BLaER1 treated with 17β-estradiol and CSF1 and Interleukin-3, amounts not matched to agents 10 nM and 100 nM (cell line): ENCODE measurements around the gene SERINC5.
A peak's percentile ranks its signal among the peaks of the same experiment; 100 is the strongest.
"Not testable (repeated sequence)": the region's sequence is repeated elsewhere in the genome, so short reads cannot be mapped to it uniquely, and the experiment has no call there.

Experiments used
- H3K27ac ChIP-seq, 11 experiments: shearing (Covaris generic); formaldehyde crosslinking; 2 replicates each; pipeline ENCODE4 v1.8.1; 2022
- H3K27me3 ChIP-seq, 11 experiments: shearing (Covaris generic); formaldehyde crosslinking; 2 replicates each; pipeline ENCODE4 v1.8.1; 2022
- H3K36me3 ChIP-seq, 11 experiments: shearing (Covaris generic); formaldehyde crosslinking; 2 replicates each; pipeline ENCODE4 v1.8.1; 2022
- H3K4me1 ChIP-seq, 10 experiments: shearing (Covaris generic); formaldehyde crosslinking; 2 replicates each; pipeline ENCODE4 v1.8.1; 2022
- H3K4me2 ChIP-seq, 11 experiments: shearing (Covaris generic); formaldehyde crosslinking; 2 replicates each; pipeline ENCODE4 v1.8.1; 2022
- H3K4me3 ChIP-seq, 10 experiments: shearing (Covaris generic); formaldehyde crosslinking; 2 replicates each; pipeline ENCODE4 v1.8.1; 2022
- H3K9ac ChIP-seq, 11 experiments: shearing (Covaris generic); formaldehyde crosslinking; 2 replicates each; pipeline ENCODE4 v1.8.1; 2022
- H3K9me3 ChIP-seq, 11 experiments: shearing (Covaris generic); formaldehyde crosslinking; replicated peaks in 1 of 11; 2 replicates each; pipeline ENCODE4 v1.8.1; 2022
- H4K20me1 ChIP-seq, 11 experiments: shearing (Covaris generic); formaldehyde crosslinking; 2 replicates each; pipeline ENCODE4 v1.8.1; 2022
- Cebpa-rat ChIP-seq, 11 experiments: shearing (Covaris generic); IDR thresholded peaks; 2 replicates each; pipeline ENCODE4 v1.8.1; 2022

The SERINC5 gene

GRCh38 chr5:80105698-80106439 is 150.0 kb downstream of the SERINC5 start:
- H3K27me3 ChIP-seq, result no peaks in the 10 kb centered on the region
- no peaks in the 10 kb centered on the region for H3K36me3 ChIP-seq
- no peak for TF ChIP-seq Cebpa-rat (IDR thresholded peaks at IDR 0.05)
- peak overlapping the region in 8 of 11 experiments; percentile 24 to 62 (median 42); a peak in 14 of 22 replicates for H3K27ac ChIP-seq
- H3K4me1 ChIP-seq, result peaks cover 62 to 91% (median 86%) of the 10 kb centered on the region in 10 experiments
- H3K4me2 ChIP-seq, result peak overlapping the region; percentile 55 to 95 (median 69)
- H3K9me3 ChIP-seq, result 0 out of 22 replicates have a peak, but pooled peaks cover 0 to 6% (median 0%) of the 10 kb centered on the region in 11 experiments
- H4K20me1 ChIP-seq, result no peaks in the 10 kb centered on the region
- peak overlapping the region in 3 of 11 experiments; percentile 13 to 27 (median 15); a peak in 2 of 22 replicates for H3K9ac ChIP-seq
- H3K4me3 ChIP-seq, result no peak overlapping the region

GRCh38 chr5:80103371-80103770 is 152.5 kb downstream of the SERINC5 start:
- no peak for TF ChIP-seq Cebpa-rat (IDR thresholded peaks at IDR 0.05)
- H3K36me3 ChIP-seq, result no peaks in the 10 kb centered on the region; a peak in 1 of 22 replicates
- H3K9ac ChIP-seq, result peak overlapping the region in 7 of 11 experiments; percentile 6 to 41 (median 25); a peak in 5 of 22 replicates
- peak overlapping the region in 7 of 11 experiments; percentile 2 to 54 (median 32); a peak in 11 of 22 replicates for H3K27ac ChIP-seq
- peaks cover 44 to 72% (median 61%) of the 10 kb centered on the region in 10 experiments for H3K4me1 ChIP-seq
- H4K20me1 ChIP-seq, result no peaks in the 10 kb centered on the region
- H3K4me3 ChIP-seq, result no peak overlapping the region
- H3K27me3 ChIP-seq, result no peaks in the 10 kb centered on the region
- H3K9me3 ChIP-seq, result 0 out of 22 replicates have a peak, but pooled peaks cover 0 to 6% (median 0%) of the 10 kb centered on the region in 11 experiments
- peak overlapping the region; percentile 49 to 95 (median 69) for H3K4me2 ChIP-seq

- Histone ChIP-seq H3K4me3 (no peak overlapping the region), H3K4me1 (peaks cover 39 to 66% (median 58%) of the 10 kb centered on the region in 10 experiments), H4K20me1 (no peaks in the 10 kb centered on the region), H3K4me2 (peak overlapping the region in 8 of 11 experiments; percentile 62 to 95 (median 81); a peak in 10 of 22 replicates), H3K36me3 (no peaks in the 10 kb centered on the region; a peak in 1 of 22 replicates), H3K9me3 (0 out of 22 replicates have a peak, but pooled peaks cover 0 to 5% (median 0%) of the 10 kb centered on the region in 11 experiments), H3K9ac (no peak overlapping the region), H3K27me3 (no peaks in the 10 kb centered on the region), H3K27ac (0 out of 22 replicates have a peak overlapping the region, but pooled peaks of 1 of the 11 experiments have one; percentile 32)
- TF ChIP-seq Cebpa-rat (IDR thresholded peaks at IDR 0.05), result no peak
Observed at GRCh38 chr5:80101993-80102392, 153.9 kb downstream of the SERINC5 start.

- peaks cover 0 to 23% (median 0%) of the 10 kb centered on the region in 11 experiments; a peak in 4 of 22 replicates for H3K9me3 ChIP-seq
- H3K27ac ChIP-seq, result 0 out of 22 replicates have a peak overlapping the region, but pooled peaks of 1 of the 11 experiments have one; percentile 8
- no peak overlapping the region for H3K9ac ChIP-seq
- no peaks in the 10 kb centered on the region for H4K20me1 ChIP-seq
- no peaks in the 10 kb centered on the region for H3K27me3 ChIP-seq
- peak overlapping the region in 4 of 11 experiments; percentile 12 to 23 (median 20); a peak in 4 of 22 replicates for H3K4me2 ChIP-seq
- no peak overlapping the region for H3K4me3 ChIP-seq
- TF ChIP-seq Cebpa-rat (IDR thresholded peaks at IDR 0.05), result no peak
- peaks cover 3 to 42% (median 30%) of the 10 kb centered on the region in 10 experiments for H3K4me1 ChIP-seq
- peaks cover 0 to 3% (median 0%) of the 10 kb centered on the region in 11 experiments; a peak in 1 of 22 replicates for H3K36me3 ChIP-seq
Observed at GRCh38 chr5:80097451-80097850, 158.4 kb downstream of the SERINC5 start.

GRCh38 chr5:80094236-80094738 is 161.6 kb downstream of the SERINC5 start:
- peaks cover 0 to 23% (median 0%) of the 10 kb centered on the region in 11 experiments; a peak in 4 of 22 replicates for H3K9me3 ChIP-seq
- H4K20me1 ChIP-seq, result no peaks in the 10 kb centered on the region
- H3K36me3 ChIP-seq, result 0 out of 22 replicates have a peak, but pooled peaks cover 0 to 3% (median 0%) of the 10 kb centered on the region in 11 experiments
- peak overlapping the region in 5 of 11 experiments; percentile 22 to 70 (median 57); a peak in 3 of 22 replicates for H3K4me2 ChIP-seq
- no peak overlapping the region for H3K9ac ChIP-seq
- no peak for TF ChIP-seq Cebpa-rat (IDR thresholded peaks at IDR 0.05)
- H3K4me1 ChIP-seq, result peaks cover 14 to 48% (median 33%) of the 10 kb centered on the region in 10 experiments
- no peaks in the 10 kb centered on the region for H3K27me3 ChIP-seq
- no peak overlapping the region for H3K4me3 ChIP-seq
- peak overlapping the region in 7 of 11 experiments; percentile 4 to 73 (median 61); a peak in 8 of 22 replicates for H3K27ac ChIP-seq

GRCh38 chr5:80093796-80094195 is 162.1 kb downstream of the SERINC5 start:
- H3K9ac ChIP-seq, result no peak overlapping the region
- H3K27me3 ChIP-seq, result no peaks in the 10 kb centered on the region
- no peak for TF ChIP-seq Cebpa-rat (IDR thresholded peaks at IDR 0.05)
- H4K20me1 ChIP-seq, result no peaks in the 10 kb centered on the region
- H3K9me3 ChIP-seq, result peaks cover 0 to 23% (median 0%) of the 10 kb centered on the region in 11 experiments; a peak in 4 of 22 replicates
- peak overlapping the region in 6 of 11 experiments; percentile 22 to 70 (median 48); a peak in 7 of 22 replicates for H3K4me2 ChIP-seq
- H3K4me1 ChIP-seq, result peaks cover 14 to 48% (median 33%) of the 10 kb centered on the region in 10 experiments
- no peak overlapping the region for H3K4me3 ChIP-seq
- H3K27ac ChIP-seq, result peak overlapping the region in 6 of 11 experiments; percentile 23 to 73 (median 64); a peak in 9 of 22 replicates
- 0 out of 22 replicates have a peak, but pooled peaks cover 0 to 3% (median 0%) of the 10 kb centered on the region in 11 experiments for H3K36me3 ChIP-seq

- Histone ChIP-seq H3K27ac (peak overlapping the region; percentile 29 to 74 (median 67); a peak in 21 of 22 replicates), H4K20me1 (no peaks in the 10 kb centered on the region), H3K4me3 (no peak overlapping the region), H3K9me3 (peaks cover 0 to 23% (median 0%) of the 10 kb centered on the region in 11 experiments; a peak in 4 of 22 replicates), H3K4me2 (peak overlapping the region; percentile 38 to 79 (median 64)), H3K27me3 (no peaks in the 10 kb centered on the region), H3K4me1 (peaks cover 14 to 43% (median 32%) of the 10 kb centered on the region in 10 experiments), H3K9ac (peak overlapping the region; percentile 56 to 73 (median 66); a peak in 19 of 22 replicates), H3K36me3 (0 out of 22 replicates have a peak, but pooled peaks cover 0 to 3% (median 0%) of the 10 kb centered on the region in 11 experiments)
- no peak for TF ChIP-seq Cebpa-rat (IDR thresholded peaks at IDR 0.05)
Observed at GRCh38 chr5:80092486-80093107, 163.3 kb downstream of the SERINC5 start.

GRCh38 chr5:80091792-80092192 is 164.1 kb downstream of the SERINC5 start:
- Histone ChIP-seq H3K9ac (peak overlapping the region; percentile 56 to 73 (median 66)), H3K4me3 (peak overlapping the region in 4 of 10 experiments; percentile 12 to 38 (median 35); a peak in 4 of 20 replicates), H3K4me2 (peak overlapping the region; percentile 38 to 79 (median 64)), H3K4me1 (peaks cover 14 to 36% (median 28%) of the 10 kb centered on the region in 10 experiments), H3K27ac (peak overlapping the region; percentile 29 to 74 (median 67); a peak in 21 of 22 replicates), H3K9me3 (peaks cover 0 to 23% (median 0%) of the 10 kb centered on the region in 11 experiments; a peak in 4 of 22 replicates)
- H3K36me3 ChIP-seq, H4K20me1 ChIP-seq, H3K27me3 ChIP-seq: not testable (repeated sequence)
